Vagina (tissue), 2 donors: ENCODE data around the gene NAA16.

Experiments
- POLR2A ChIP-seq, 2 donors: fragments of 450-650 bp; IDR thresholded peaks; one replicate each; pipeline ENCODE4 v1.6.1; 2017; ENCODE audit warnings: antibody characterized with exemption in 2 of 2, mild to moderate bottlenecking in 2 of 2, moderate library complexity in 2 of 2
- TF ChIP-seq, protein P1 (sequence below), 3 experiments: fragments of 450-650 bp in 2 of 3; fragments of 200-600 bp in 1 of 3; sonication (generic) in 1 of 3; IDR thresholded peaks; one replicate each; pipeline ENCODE4 v1.5.1; 2017 to 2019; ENCODE audit warnings: antibody characterized with exemption in 3 of 3, mild to moderate bottlenecking in 2 of 3, moderate library complexity in 2 of 3

DNA sequence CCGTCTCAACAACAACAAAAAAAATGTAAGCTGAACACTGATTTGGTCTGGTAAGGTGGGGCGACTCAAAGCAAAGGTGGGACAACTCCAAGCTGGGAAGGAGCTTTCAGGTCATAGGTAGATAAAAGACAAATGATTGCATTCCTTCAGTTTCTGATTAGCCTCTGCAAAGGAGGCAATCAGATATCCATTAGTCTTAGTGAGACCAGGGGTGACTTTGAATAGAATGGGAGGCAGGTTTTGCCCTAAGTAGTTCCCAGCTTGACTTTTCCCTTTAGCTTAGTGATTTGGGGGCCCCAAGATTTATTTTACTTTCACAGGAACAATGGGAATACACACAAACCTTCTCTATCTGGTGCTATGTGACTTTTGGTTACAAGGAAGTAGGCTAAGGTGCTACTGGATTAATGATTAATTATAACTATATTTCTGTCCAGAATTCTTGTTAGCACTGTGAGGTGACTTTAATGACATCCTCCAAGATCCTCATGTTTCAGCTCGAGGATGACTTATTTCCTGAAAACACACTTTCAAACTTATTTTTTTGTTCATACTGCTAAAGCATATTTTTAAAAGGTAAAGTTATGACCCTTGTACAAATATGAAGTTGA lies 37.1 kb upstream of the NAA16 start:
- TF ChIP-seq POLR2A (IDR thresholded peaks at IDR 0.05): no peak
- TF ChIP-seq, protein P1, sequence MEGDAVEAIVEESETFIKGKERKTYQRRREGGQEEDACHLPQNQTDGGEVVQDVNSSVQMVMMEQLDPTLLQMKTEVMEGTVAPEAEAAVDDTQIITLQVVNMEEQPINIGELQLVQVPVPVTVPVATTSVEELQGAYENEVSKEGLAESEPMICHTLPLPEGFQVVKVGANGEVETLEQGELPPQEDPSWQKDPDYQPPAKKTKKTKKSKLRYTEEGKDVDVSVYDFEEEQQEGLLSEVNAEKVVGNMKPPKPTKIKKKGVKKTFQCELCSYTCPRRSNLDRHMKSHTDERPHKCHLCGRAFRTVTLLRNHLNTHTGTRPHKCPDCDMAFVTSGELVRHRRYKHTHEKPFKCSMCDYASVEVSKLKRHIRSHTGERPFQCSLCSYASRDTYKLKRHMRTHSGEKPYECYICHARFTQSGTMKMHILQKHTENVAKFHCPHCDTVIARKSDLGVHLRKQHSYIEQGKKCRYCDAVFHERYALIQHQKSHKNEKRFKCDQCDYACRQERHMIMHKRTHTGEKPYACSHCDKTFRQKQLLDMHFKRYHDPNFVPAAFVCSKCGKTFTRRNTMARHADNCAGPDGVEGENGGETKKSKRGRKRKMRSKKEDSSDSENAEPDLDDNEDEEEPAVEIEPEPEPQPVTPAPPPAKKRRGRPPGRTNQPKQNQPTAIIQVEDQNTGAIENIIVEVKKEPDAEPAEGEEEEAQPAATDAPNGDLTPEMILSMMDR (IDR thresholded peaks at IDR 0.05): no peak
